KMS-11 (cell line): Measurements from ENCODE around the gene TMEM132C.

Experiments
- H2AFZ ChIP-seq: fragments of 200-600 bp; sonication (generic); 2 replicates; pipeline ENCODE4 v1.6.1; 2016; ENCODE audit warnings: antibody characterized with exemption, mixed run types, low read depth
- H3K27ac ChIP-seq: fragments of 200-600 bp; sonication (generic); 2 replicates; pipeline ENCODE4 v1.6.1; 2016; ENCODE audit warnings: mild to moderate bottlenecking, mixed run types
- H3K27me3 ChIP-seq: fragments of 200-600 bp; sonication (generic); 2 replicates; pipeline ENCODE4 v1.6.1; 2017; ENCODE audit warnings: mild to moderate bottlenecking, low read depth, mixed run types, moderate library complexity; ENCODE audit not compliant: insufficient read depth
- H3K36me3 ChIP-seq: fragments of 200-600 bp; sonication (generic); 2 replicates; pipeline ENCODE4 v1.6.1; 2017; ENCODE audit warnings: mild to moderate bottlenecking, mixed run types; ENCODE audit not compliant: insufficient read depth
- H3K4me1 ChIP-seq: fragments of 200-600 bp; sonication (generic); 2 replicates; pipeline ENCODE4 v1.6.1; 2016; ENCODE audit warnings: mild to moderate bottlenecking, low read depth, mixed run types; ENCODE audit not compliant: poor library complexity, severe bottlenecking
- H3K4me2 ChIP-seq: fragments of 200-600 bp; sonication (generic); 2 replicates; pipeline ENCODE4 v1.7.0; 2016; ENCODE audit warnings: mild to moderate bottlenecking, mixed run types
- H3K4me3 ChIP-seq: fragments of 200-600 bp; sonication (generic); IDR thresholded peaks from 2 replicates; pipeline ENCODE4 v1.6.1; 2017; ENCODE audit warnings: low read depth, low read length, mixed read lengths; ENCODE audit not compliant: insufficient read depth
- H3K79me2 ChIP-seq: fragments of 200-600 bp; sonication (generic); 2 replicates; pipeline ENCODE4 v1.6.1; 2016; ENCODE audit warnings: low read depth, mixed run types; ENCODE audit not compliant: insufficient read depth
- H3K9ac ChIP-seq: fragments of 200-600 bp; sonication (generic); 2 replicates; pipeline ENCODE4 v1.6.1; 2016; ENCODE audit warnings: mild to moderate bottlenecking, mixed run types
- H4K20me1 ChIP-seq: fragments of 200-600 bp; sonication (generic); 2 replicates; pipeline ENCODE4 v1.6.1; 2016; ENCODE audit warnings: mild to moderate bottlenecking, mixed run types; ENCODE audit not compliant: insufficient read depth
- CTCF ChIP-seq: fragments of 200-600 bp; sonication (generic); conservative IDR thresholded peaks from 2 replicates; pipeline ENCODE4 v1.6.1; 2017; ENCODE audit warnings: low read depth, mild to moderate bottlenecking, antibody characterized with exemption, low read length, moderate library complexity, mixed read lengths

TMEM132C gene

GRCh38 chr12:128734371-128734770 is 467.4 kb downstream of the TMEM132C start:
- H3K27me3 ChIP-seq, result no peaks in the 10 kb centered on the region
- H3K36me3 ChIP-seq, result no peaks in the 10 kb centered on the region
- H3K27ac ChIP-seq, result no peak overlapping the region
- H2AFZ ChIP-seq, result no peak overlapping the region
- no peak overlapping the region for H3K4me2 ChIP-seq
- no peak overlapping the region for H3K9ac ChIP-seq
- H4K20me1 ChIP-seq, result no peaks in the 10 kb centered on the region
- no peaks in the 10 kb centered on the region for H3K4me1 ChIP-seq
- no peak overlapping the region for H3K4me3 ChIP-seq
- no peak for TF ChIP-seq CTCF
- H3K79me2 ChIP-seq, result no peaks in the 10 kb centered on the region

GRCh38 chr12:128737292-128737966 is 470.5 kb downstream of the TMEM132C start:
- Histone ChIP-seq H3K4me2 (no peak overlapping the region), H2AFZ (no peak overlapping the region)

GRCh38 chr12:128743916-128744315 is 476.9 kb downstream of the TMEM132C start:
- Histone ChIP-seq H3K27ac (no peak overlapping the region), H3K4me2 (no peak overlapping the region), H3K36me3 (no peaks in the 10 kb centered on the region), H3K4me1 (no peaks in the 10 kb centered on the region), H3K9ac (no peak overlapping the region), H2AFZ (no peak overlapping the region), H3K79me2 (no peaks in the 10 kb centered on the region), H3K27me3 (no peaks in the 10 kb centered on the region), H4K20me1 (no peaks in the 10 kb centered on the region), H3K4me3 (no peak overlapping the region)
- TF ChIP-seq CTCF, result no peak

More at GRCh38 chr12:128737292-128737966, 470.5 kb downstream of the TMEM132C start:
- no peaks in the 10 kb centered on the region for H4K20me1 ChIP-seq
- no peaks in the 10 kb centered on the region for H3K36me3 ChIP-seq
- TF ChIP-seq CTCF, result no peak
- no peaks in the 10 kb centered on the region for H3K4me1 ChIP-seq
- H3K79me2 ChIP-seq, result no peaks in the 10 kb centered on the region
- no peaks in the 10 kb centered on the region for H3K27me3 ChIP-seq
- no peak overlapping the region for H3K27ac ChIP-seq
- H3K9ac ChIP-seq, result no peak overlapping the region
- H3K4me3 ChIP-seq, result no peak overlapping the region

GRCh38 chr12:128745772-128746689 is 479.1 kb downstream of the TMEM132C start:
- no peak for TF ChIP-seq CTCF
- H2AFZ ChIP-seq, result no peak overlapping the region
- H3K27me3 ChIP-seq, result no peaks in the 10 kb centered on the region
- no peak overlapping the region for H3K27ac ChIP-seq
- H3K4me3 ChIP-seq, result no peak overlapping the region
- no peak overlapping the region for H3K9ac ChIP-seq
- H3K4me2 ChIP-seq, result no peak overlapping the region
- no peaks in the 10 kb centered on the region for H3K79me2 ChIP-seq
- no peaks in the 10 kb centered on the region for H3K4me1 ChIP-seq
- H3K36me3 ChIP-seq, result no peaks in the 10 kb centered on the region
- no peaks in the 10 kb centered on the region for H4K20me1 ChIP-seq
